Suprapubic skin (tissue), 4 donors: ENCODE data around the gene ELL3. TPM values are rescaled to one million over a fixed set of nuclear protein-coding genes. Genes with fewer than 3 reads are reported as not detected.

ENCODE experiments used
- DNase-seq, 2 donors: peaks; one replicate each; pipeline ENCODE4 v3.0.0-alpha.2; 2019; ENCODE audit warnings: low spot score in 2 of 2
- H3K27ac ChIP-seq: fragments of 200-600 bp; sonication (generic); one replicate; pipeline ENCODE4 v1.5.1; 2019
- H3K27me3 ChIP-seq: fragments of 200-600 bp; sonication (generic); one replicate; pipeline ENCODE4 v1.5.1; 2019
- H3K36me3 ChIP-seq: fragments of 200-600 bp; sonication (generic); one replicate; pipeline ENCODE4 v1.5.1; 2019
- H3K4me1 ChIP-seq: fragments of 200-600 bp; sonication (generic); one replicate; pipeline ENCODE4 v1.5.1; 2019
- H3K4me3 ChIP-seq: fragments of 200-600 bp; sonication (generic); one replicate; pipeline ENCODE4 v1.5.1; 2019; ENCODE audit warnings: mild to moderate bottlenecking
- H3K9me3 ChIP-seq: fragments of 200-600 bp; sonication (generic); one replicate; pipeline ENCODE4 v1.5.1; 2019
- EP300 ChIP-seq: sonication (generic); formaldehyde crosslinking; IDR thresholded peaks from one replicate; pipeline ENCODE4 v1.6.1; 2017; ENCODE audit warnings: antibody characterized with exemption
- POLR2A ChIP-seq, 2 donors: fragments of 450-650 bp; IDR thresholded peaks; one replicate each; pipeline ENCODE4 v1.6.1; 2017; ENCODE audit warnings: antibody characterized with exemption in 2 of 2, mild to moderate bottlenecking in 2 of 2, moderate library complexity in 2 of 2
- POLR2AphosphoS5 ChIP-seq, 3 donors: sonication (generic); formaldehyde crosslinking; IDR thresholded peaks; one replicate each; pipeline ENCODE4 v1.6.1; 2017; ENCODE audit warnings: antibody characterized with exemption in 3 of 3
- WGBS: methylation state at CpG from one replicate; pipeline ENCODE4 v1.1.5; 2018; 5-methylcytosine and 5-hydroxymethylcytosine counted together
- total RNA-seq, 4 donors: library from RNA; depleted of rRNA; stranded (reverse); fragments of >200 nt; gene quantifications; one replicate each; pipeline ENCODE4 v1.1.0, GENCODE V29; 2016
- TF ChIP-seq, protein P1 (sequence below), 2 donors: fragments of 200-600 bp in 1 of 2; fragments of 450-650 bp in 1 of 2; sonication (generic) in 1 of 2; IDR thresholded peaks; one replicate each; pipeline ENCODE4 v1.5.1; 2016 to 2019; ENCODE audit warnings: antibody characterized with exemption in 2 of 2, mild to moderate bottlenecking in 1 of 2, moderate library complexity in 1 of 2

The ELL3 gene
- total RNA-seq, 4 donors from 2014 or later, result 50.7 to 100 (median 65.9) TPM

DNA sequence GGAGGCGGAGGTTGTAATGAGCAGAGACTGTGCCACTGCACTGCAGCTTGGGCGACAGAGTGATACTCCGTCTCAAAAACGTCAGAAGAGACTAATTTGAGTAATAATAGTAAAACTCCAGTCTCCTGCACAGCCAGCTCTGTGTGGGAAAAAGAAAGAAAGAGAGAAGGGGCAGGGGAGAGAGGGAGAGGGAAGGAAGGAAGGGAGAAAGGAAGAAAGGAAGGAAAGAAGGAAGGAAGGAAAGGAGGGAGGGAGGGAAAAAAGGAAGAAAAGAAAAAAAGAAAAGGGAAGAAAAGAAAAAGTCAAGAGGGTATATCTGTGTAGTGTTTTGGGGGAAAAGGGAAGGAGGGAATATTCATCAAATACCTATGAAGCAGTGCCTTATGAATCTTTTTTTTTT, 53.6 kb downstream of the ELL3 start:
- Histone ChIP-seq H3K27ac (no peak overlapping the region), H3K36me3 (no peaks in the 10 kb centered on the region), H3K27me3 (no peaks in the 10 kb centered on the region), H3K4me1 (no peaks in the 10 kb centered on the region), H3K9me3 (no peaks in the 10 kb centered on the region), H3K4me3 (no peak overlapping the region)
- 85% methylated on average over 4 of the region's 4 CpGs for WGBS
- no peak for TF ChIP-seq POLR2AphosphoS5 (IDR thresholded peaks at IDR 0.05)
- no peak for TF ChIP-seq POLR2A (IDR thresholded peaks at IDR 0.05)
- no peak for TF ChIP-seq EP300
- TF ChIP-seq, protein P1, sequence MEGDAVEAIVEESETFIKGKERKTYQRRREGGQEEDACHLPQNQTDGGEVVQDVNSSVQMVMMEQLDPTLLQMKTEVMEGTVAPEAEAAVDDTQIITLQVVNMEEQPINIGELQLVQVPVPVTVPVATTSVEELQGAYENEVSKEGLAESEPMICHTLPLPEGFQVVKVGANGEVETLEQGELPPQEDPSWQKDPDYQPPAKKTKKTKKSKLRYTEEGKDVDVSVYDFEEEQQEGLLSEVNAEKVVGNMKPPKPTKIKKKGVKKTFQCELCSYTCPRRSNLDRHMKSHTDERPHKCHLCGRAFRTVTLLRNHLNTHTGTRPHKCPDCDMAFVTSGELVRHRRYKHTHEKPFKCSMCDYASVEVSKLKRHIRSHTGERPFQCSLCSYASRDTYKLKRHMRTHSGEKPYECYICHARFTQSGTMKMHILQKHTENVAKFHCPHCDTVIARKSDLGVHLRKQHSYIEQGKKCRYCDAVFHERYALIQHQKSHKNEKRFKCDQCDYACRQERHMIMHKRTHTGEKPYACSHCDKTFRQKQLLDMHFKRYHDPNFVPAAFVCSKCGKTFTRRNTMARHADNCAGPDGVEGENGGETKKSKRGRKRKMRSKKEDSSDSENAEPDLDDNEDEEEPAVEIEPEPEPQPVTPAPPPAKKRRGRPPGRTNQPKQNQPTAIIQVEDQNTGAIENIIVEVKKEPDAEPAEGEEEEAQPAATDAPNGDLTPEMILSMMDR (IDR thresholded peaks at IDR 0.05), result no peak
- DNase-seq, result no peak

Other genes starting within 250 kb of the ELL3 start
- 10 to 100 TPM; 23.8 to 63.6 (median 32.6) TPM for gene PPIP5K1, start 186.8 kb downstream of the ELL3 start, total RNA-seq
- 10 to 100 TPM; 44.9 to 74.1 (median 48.5) TPM for gene CKMT1B, start 182.9 kb downstream of the ELL3 start, total RNA-seq
- 1 to 10 TPM in 1 of 4 donors, under 1 TPM in 3; 0.49 to 7.9 (median 0.68) TPM for gene STRC, start 158.2 kb downstream of the ELL3 start, total RNA-seq
- gene CATSPER2, start 128.1 kb downstream of the ELL3 start, total RNA-seq, result 1 to 10 TPM; 1.8 to 6.5 (median 3.2) TPM
- 10 to 100 TPM; 33.5 to 77.6 (median 53.0) TPM for gene CKMT1A, start 83.1 kb downstream of the ELL3 start, total RNA-seq
- 100 to 1,000 TPM in 2 of 4 donors, 10 to 100 TPM in 2; 57.1 to 157 (median 100.0) TPM for gene PDIA3, start 30.5 kb downstream of the ELL3 start, total RNA-seq
- gene SERF2, start 15.4 kb upstream of the ELL3 start, total RNA-seq, result 100 to 1,000 TPM; 352 to 813 (median 687) TPM
- gene SERINC4, start 23.3 kb upstream of the ELL3 start, total RNA-seq, result under 1 TPM in 1 of 4 donors, not detected in 3; 0.62 TPM
- gene HYPK, start 23.6 kb upstream of the ELL3 start, total RNA-seq, result 10 to 100 TPM; 12.9 to 27.0 (median 19.8) TPM
- gene MFAP1, start 47.7 kb upstream of the ELL3 start, total RNA-seq, result 10 to 100 TPM; 12.8 to 17.7 (median 15.4) TPM
- 1 to 10 TPM; 5.2 to 7.8 (median 5.8) TPM for gene WDR76, start 50.0 kb upstream of the ELL3 start, total RNA-seq